CD4-positive, alpha-beta T cell treated with Interleukin-21 for 1 hour (primary cell): ENCODE results near the gene HCN4.
"Not testable (repeated sequence)": the region's sequence is repeated elsewhere in the genome, so short reads cannot be mapped to it uniquely, and the experiment has no call there.

Source experiments
- DNase-seq: peaks from one replicate; pipeline ENCODE4 v3.0.0-alpha.2; 2020

Gene HCN4

DNA sequence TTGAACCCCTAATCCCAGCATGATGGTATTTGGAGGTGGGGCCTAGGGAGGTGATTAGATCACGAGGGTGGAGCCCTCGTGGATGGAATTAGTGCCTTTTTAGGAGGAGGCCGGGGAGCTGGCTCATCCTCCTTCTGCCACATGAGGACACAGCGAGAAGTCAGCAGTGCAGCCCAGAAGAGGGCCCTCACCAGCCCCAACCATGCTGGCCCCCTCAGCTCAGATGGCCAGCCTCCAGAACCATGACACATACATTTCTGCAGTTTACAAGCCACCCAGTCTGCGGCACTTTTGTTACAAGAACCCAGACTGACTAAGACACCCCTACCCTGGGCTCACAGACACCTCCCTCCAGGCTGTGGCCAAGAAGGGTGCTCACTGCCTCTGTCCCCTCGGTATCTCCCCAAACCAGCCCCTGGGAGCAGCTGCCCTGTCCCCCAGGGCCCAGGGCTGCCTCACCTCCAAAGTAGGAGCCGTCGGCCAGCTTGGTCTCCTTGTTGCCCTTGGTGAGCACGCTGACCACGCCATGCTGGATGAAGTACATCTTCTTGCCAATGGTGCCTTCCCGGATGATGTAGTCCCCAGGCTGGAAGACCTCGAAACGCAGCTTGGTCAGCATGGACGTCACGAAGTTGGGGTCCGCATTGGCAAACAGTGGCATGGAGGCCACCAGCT is 44.1 kb downstream of the HCN4 start:
- DNase-seq: no peak

DNA sequence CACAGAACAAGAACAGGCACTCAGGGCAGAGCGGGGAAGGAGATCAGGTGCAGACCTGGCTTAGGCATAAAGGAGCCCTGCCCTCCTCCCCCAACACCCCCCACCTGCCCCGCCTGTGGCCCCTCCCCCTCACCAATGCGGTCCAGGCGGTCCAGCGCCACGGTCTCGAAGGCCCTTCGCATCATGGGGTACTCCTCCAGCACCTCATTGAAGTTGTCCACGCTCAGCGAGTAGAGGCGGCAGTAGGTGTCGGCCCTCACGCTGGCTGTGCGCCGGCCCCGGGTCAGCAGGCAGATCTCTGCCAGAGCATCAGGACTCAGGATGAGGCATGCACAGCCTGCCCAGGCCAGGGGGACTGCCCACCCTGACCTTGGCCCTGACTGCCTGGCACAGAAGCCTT is 44.8 kb downstream of the HCN4 start:
- no peak for DNase-seq

DNA sequence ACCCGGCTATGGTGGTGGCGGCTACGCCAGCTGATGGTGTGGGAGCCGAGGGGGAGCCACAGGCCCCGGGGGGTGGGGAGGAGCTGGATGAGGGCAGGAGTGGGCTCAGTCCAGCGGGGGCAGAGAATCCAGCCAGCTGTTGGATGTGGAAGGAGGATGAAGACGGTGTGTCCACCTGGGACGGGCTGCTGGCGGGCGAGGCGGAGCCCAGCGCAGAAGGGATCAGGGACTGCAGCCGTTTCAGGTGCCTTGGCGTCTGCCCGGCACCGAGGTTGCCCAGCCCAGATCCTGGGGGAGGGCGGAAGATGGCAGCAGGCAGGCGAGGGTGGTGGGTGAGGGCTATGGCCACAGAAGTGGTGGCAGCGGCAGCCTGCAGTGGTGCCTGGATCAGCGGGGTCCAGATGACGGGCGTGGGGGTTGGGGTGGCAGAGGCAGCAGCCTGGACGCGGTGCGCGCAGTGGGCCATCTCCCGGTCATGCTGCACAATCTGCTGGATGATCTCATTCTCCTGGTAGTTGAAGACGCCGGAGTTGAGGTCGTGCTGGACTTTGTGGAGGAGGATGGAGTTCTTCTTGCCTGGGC is 45.3 kb downstream of the HCN4 start:
- DNase-seq: no peak

DNA sequence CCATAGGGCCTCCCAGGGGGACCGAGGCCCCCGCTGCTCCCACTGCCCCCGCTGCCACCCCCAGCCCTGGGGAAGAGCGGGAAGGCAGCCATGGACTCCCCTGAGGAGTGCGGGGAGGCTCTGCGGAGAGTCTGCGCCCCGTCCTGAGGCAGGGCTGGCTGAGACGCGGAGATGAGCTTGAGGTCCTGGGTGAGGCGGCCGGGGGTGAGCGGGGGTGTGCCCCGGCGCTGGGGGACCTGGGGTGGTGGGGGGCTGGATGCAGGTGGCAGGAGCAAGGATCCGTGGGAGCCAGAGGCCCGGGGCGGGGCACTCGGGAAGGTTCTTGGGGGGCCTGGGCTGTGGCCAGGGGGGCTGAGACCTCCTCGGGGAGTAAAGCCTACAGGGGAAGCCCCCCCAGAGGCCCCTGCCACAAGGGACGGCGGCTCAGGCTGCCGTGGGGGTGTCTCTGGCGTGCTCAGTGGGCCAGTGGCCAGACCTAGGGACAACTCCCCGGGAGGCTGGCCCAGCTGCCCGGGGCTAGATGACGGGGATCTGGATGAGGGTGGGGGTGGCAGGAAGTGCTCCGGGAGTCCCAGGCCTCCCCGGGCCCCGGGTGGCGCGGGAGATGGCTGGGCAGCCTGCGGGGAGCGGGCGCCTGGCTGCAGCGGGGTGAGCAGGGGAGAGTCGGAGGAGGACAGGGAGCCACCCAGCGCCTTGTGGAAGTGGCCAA is 45.9 kb downstream of the HCN4 start:
- DNase-seq: no peak

DNA sequence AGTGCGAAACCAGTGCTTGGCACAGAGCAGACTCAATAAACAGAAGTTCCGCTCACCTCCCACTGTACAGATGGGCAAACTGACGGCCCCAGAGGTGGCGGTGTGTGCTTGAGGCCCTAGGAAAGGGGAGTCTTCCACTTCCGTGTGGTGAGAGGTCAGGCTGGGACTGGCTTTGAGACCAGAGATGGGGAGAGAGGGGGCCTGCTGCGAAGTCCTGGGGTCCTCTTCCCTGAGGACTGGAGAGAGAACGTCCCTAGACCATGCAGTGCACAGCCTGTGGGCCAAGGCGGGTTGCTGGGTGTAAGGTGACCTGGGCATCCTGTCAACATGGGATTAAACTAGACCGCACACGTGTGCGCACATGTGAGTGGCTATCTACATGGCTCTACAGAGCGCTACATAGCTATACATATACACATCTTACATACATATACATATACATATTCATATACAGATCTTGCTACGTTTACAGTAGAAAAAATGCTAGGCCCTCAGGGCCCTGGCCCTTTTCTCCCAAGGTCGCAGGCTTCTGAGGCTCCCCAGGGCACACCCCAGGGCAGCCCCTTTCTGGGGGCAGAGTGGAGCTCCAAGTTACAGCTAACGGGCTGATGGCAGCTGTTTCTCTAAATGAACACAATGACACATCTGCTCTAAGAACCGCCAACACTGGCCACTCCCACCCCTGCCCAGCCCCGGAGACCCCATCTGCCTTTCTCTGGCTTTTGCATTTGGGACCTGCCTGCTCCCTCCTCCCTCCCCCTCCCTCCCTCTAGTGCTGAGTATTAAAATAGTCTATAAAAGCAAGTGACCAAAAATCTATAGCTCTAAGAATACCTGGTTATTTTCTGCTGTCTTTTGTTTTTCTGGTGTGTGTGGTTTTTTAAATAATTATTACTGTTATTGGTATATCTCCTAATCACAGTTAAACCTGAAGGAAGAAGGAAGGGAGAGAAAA is 47.0 kb downstream of the HCN4 start:
- DNase-seq: no peak

DNA sequence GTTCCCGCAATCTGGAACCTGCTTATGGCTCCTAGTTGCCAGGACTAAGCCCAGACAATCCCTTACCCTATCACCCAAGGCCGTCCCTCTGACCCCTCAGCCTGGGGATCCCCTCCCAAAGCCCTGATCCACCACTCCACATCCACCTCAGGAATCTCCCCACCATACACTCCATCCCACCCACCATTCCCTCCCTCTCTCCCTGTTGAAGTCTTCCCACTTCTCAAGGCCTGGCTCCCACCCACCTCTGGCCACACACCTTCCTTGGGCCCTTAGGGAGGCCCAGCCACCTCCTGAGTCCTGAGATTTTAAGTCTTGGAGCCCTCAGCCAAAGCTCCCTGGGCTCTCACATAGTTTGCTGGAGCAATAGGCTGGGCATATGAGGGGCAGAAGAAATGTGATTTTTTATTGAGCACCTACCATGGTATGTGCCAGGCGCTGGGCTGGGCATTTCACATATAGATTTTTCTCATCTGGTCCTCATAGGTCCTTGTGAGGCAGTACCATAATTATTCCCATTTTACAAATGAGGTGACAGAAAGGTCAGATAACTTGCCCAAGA is 48.1 kb downstream of the HCN4 start:
- DNase-seq: no peak

DNA sequence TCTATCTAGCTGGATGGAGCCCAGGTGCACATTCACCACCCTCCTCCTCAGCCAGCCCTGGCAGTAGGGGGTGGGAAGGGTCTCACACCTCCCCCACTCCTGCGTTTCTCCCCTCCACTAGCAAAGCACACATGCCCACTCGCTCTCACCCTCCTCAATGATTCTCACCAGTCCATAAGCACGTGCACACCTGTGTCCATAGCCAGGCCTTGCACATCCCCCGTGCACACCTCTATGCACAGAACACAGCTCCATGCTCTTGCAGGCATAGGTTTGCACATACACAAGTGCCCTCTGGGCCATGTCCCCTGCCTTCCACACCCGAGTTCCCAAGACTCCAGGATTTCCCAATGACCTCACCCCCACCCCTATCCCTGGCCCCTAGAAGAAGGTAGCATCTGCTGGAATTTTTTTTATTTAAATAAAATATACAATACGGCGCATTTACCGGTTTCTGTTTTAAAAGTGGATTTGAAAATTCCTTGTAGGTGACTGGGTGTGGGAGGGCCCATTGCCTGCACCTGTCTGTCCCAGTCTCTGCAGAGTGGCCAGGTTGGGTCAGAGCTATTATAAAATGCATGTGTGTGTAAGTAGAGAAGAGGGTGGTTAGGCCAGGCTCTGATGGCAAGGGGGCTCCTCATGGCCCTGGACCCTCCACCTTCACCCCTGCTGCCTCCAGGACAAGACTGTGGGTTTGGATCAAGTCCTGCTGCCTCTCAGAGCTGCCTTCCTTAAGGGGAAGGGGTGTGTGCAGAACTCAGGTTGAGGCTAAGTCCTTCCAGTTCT is 49.1 kb downstream of the HCN4 start:
- no peak for DNase-seq

DNA sequence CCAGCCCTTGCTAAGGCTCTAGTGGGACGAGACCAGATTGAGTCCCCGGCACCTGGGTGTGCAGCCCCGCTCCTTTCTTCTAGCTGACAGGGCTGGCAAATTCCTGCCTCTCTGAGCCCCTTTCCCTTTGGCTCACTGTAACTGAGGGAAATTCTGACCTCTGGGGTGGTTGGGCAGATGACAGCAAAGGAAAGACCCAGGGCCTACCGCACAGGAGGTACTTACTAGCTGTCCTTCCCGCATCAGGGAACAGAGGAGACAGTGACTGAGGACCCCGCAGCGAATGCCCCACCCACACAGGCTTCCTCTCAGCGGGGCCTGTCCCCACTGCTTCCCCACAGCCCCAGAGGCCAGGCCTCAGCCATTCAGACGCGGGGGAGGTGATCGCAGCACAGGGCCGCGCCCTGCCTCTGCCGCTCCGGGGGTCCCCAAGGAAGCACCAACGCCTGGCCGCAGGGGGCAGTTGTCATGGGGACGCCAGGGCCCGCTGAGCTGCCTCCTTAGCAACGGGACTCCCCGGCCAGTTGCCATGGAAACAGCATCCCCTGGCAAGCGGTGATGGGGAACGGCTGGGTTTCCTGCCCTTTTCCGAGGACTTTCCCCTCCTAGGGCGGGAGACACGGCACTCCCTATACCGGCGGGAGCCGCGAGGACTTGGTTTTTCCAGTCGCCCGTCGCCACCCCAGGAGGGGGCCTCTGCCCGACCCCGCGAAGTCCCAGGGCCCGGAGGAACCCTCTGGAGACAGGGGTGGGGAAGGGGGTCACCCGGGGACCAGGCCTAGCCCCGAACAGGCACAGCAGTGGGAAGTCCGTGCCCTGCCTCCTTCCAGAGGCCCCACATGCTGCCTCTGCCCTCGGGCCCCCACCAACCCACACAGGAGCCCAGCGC is 50.1 kb downstream of the HCN4 start:
- DNase-seq: no peak

DNA sequence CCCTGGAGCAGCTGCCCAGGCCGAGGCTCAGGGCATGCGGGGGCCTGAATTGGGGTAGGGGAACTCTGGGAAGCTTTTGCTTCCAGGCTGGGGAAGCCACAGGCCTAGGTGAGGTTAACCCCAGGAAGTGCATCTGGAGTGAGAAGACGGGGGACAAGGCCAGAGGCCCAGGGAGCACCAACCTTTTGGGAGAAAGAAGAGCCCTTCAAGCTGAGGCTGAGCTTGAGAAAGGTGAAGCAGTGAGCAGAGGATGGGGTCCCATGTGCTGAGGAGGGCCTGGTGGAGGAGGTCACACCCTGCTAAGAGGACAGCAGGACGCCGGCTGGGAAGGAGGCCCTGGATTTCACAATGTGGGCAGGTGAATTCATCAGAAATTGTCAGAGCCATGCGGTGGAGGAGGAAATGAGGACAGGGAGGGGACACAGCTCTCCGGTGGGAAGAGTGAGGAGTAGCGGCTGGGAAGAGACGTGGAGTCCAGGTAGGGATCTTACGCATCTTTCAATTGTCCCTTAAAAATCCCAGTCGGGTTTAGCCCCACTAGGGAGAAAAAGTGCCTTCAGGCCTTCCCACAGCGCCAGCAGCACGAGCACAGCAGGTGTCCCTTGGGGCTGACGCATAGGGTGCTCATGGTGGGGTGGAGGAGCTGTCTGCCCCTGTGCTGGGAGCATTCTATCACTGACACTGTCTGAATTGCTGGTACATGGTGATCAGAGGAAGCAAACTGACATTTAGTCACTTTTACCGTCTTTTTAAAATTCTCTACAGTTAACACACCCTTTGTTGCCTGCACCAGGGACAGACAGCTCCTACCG is 50.9 kb downstream of the HCN4 start:
- DNase-seq: no peak

DNA sequence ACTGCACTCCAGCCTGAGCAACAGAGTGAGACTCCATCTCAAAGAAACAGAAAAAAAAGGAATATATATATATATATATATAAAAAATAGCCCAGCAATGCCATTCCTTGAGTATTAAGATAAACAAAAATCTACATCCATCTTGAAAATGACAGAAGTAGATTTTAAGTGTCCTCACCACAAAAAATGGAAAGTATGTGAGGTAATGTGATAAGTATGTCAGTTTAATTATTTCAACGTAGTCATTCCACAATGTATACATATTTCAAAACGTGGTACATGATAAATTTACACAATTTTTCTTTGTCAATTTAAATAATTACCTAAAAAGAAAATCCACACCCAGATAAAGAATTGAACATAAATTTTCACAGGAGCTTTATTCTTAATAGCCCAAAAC is 54.9 kb downstream of the HCN4 start:
- DNase-seq: no peak

DNA sequence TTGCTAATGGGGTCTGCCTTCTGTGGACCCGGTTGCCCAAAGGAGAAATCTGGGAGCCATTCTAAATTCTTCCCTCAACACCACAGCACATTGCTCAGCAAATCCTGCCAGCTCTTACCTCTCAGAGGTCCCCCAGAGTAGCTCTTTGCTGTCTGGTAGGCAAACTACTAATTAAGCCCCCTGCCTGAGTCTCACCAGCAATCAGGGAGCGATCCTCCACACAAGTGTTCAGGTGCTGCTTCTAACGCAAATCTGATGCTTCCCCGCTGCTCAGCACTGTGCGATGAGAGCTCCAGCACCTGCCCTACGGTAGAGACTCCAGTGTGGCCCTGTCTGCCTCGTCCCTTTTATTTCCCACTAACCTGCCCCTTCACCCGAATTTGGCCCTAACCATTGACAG is 60.5 kb downstream of the HCN4 start:
- no peak for DNase-seq

DNA sequence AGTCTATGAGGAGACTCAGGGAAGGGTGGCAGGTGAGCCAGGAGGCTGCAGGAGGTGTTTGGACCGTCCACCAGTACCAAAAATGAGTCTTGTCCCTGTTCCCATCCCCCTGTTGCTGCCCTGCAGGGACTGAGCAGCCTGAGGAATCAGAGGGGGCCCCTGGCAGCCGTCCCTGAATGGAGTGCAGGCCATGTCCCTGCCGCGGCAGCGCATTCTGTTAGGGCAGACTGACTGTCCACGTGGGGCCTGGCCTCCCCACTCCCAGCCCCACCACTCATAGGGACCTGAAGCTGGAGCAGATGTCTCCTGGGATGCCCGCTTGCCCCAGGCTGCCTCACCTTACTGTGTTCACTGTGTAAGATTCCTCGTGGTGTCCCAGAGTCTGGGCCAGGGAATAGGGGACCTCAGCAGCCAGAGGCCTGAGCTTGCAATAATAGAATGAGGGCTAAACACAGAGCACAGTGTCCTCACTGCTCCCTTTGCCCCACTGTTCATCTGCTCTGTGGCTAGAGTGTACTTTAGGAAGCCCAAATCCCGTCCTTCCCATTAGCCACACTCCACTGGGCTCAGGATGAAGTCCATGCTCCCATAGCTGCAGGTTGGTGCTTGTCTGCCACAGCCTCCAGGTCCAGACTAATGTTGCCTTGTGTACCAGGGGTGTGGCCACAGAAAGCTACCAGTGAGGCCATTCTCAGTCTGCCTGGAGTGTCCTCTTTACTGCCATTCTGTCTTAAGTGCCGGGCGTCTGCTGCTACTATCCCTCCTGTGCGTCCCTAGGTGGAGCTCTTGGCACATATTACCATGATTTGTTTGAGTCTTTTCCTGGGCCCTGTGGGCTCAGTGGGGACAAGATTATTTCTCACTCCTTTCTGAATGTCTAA is 63.2 kb downstream of the HCN4 start:
- DNase-seq: peak; percentile 32

DNA sequence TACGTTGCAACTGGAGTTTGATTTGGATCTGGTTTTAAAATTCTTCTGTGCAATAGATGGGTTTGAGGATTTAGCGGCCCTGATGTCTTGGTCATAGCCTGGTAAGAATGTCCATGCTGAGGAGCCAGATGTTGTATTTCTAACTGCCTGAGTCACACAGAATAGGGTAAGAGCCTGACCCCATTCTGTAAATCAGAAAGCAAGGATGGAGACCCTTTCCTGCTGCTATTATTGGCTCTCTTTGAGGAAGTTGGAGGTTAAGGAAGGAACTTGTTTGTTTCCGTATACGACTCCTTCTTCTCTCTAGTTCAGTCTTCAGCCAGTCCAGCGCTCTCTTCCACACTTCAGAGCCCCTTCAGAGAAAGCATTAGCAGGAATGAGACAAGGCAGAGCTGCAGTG is 65.1 kb downstream of the HCN4 start:
- no peak for DNase-seq

DNA sequence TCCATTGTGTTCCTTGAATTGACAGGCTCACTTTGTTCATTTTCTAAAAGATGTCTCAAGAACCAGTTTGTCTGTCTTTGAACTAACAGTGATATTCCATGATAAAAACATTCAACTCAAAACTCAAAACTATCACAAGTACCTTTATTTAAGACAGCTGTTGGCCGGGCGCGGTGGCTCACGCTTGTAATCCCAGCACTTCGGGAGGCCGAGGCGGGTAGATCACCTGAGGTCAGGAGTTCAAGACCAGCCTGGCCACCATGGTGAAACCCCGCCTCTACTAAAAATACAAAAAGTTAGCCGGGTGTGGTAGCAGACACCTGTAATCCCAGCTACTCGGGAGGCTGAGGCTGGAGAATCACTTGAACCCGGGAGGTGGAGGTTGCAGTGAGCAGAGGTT is 68.5 kb downstream of the HCN4 start:
- DNase-seq: not testable (repeated sequence)

DNA sequence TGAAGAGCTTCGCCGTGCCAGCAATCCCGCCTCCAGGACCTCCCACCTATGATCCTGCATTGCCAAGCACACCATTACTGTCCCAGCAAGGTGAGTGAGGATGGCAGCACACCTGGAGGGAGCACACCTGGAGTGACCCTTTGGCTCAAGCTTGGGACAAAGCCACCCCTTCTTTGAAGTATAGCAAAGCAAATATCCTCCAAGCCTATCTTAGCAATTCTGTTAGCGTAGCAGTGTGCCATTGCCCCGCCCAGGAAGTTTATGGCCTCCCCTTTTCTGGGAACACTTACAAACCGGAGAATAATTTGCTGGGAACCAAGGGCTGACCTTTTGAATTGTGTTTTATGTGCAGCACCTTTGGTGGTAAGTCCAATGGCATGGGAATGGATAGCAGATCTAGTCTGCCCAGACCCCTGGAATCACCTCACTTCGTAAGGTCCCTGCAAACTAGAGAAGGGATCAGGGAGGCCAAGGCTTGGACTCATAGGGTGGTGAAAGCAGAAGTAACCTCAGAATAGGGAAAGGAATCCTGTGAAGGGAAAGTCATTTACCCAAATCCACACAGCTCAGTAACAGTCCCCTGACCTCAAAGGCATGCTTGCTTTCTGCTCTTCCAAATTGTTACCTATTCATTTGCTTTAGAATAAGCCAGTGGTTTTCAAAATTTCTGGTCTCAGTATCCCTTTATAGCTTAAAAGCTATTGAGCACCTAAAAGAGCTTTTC is 70.1 kb downstream of the HCN4 start:
- DNase-seq: no peak

DNA sequence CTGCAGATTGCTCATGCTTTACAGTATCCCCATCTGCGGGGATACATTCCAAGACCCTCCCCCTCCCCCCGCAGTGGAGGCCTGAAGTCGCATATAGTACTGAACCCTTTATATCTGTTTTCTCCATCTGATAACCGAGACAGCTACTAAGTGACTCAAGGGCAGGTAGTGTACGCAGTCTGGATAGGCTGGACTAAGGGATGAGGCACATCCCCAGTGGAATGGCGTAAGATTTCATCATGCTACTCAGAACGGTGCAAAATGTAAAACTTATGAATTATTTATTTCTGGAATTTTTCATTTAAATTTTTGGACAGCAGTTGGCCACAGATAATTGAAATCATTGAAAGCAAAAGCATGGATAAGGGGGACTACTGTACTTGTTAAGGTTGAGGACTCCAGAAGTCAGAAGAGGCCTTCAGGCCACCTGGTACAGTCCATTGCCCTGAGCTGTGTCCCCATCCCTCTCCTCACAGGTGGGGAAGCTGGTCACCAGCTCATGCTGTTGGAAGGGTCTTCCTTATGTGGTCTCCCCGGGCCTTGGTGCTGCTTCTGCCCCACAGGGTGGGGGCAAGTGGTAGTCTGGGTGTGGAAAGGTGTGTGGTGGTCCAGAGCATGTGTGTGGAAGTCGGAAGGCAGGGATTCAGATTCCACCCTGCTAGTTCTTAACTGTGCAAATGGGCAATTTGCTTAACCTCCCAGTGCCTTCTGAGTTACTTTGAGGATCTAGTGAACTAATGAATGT is 72.0 kb downstream of the HCN4 start:
- no peak for DNase-seq

DNA sequence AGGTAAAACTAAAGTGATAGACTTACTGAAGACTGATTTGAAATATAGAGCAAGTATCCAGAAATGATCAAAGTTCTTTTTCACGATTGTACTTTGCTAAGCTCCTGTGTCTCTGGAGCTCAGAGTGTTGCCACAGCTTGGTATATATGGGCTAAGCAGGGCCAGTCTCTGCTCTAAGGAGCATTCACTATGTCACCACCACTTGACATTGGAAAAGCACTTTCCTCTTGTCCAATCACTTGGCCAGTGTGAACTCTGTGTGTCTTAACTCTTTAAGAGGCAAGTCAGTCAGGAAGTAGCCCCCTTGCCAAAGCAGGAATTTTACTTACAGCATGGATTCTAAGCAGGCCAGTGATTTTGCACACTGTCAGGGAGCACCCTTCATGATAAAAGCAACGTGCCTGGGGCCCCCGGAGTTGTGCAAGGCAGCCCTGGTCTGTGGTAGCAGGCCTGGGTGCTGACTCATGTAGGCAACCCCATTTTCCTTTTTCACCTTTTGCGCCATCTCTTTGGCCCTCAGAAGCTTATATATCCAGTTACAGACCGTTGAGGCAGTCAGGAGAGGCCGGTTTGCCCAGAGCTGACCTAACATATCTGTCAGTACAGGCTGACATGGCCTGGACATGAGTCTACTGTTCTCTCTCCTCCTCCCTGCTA is 73.0 kb downstream of the HCN4 start:
- no peak for DNase-seq
